CD14-positive monocyte (primary cell): ENCODE measurements around the gene RAPGEF5. TPM values are rescaled to one million over a fixed set of nuclear protein-coding genes. Genes with fewer than 3 reads are reported as not detected.

Experiments used
- DNase-seq, 3 donors: peaks; one replicate each; pipeline ENCODE4 v3.0.0-alpha.2; 2011 to 2022
- H2AFZ ChIP-seq: 2 replicates; pipeline ENCODE4 v1.6.0; 2012; ENCODE audit warnings: mild to moderate bottlenecking, low read depth, low read length, inconsistent platforms; ENCODE audit not compliant: insufficient read depth, poor library complexity, severe bottlenecking
- H3K27ac ChIP-seq, 2 donors: 1 replicate in 1 of 2; 2 replicates in 1 of 2; pipeline ENCODE4 v1.5.1; 2012 to 2013; ENCODE audit warnings: low read length in 2 of 2, control low read depth in 1 of 2, inconsistent platforms in 1 of 2, low read depth in 1 of 2, mild to moderate bottlenecking in 1 of 2
- H3K27me3 ChIP-seq, 2 donors: one replicate each; pipeline versions ENCODE4 v1.6.0 to v1.6.1; 2011 to 2013; ENCODE audit warnings: low read length in 2 of 2; ENCODE audit not compliant: control insufficient read depth in 2 of 2, insufficient read depth in 2 of 2
- H3K36me3 ChIP-seq, 2 donors: replicated peaks in 1 of 2; 1 replicate in 1 of 2; 2 replicates in 1 of 2; pipeline versions ENCODE4 v1.5.1 to v1.6.1; 2012 to 2013; ENCODE audit warnings: low read length in 2 of 2, control low read depth in 1 of 2, inconsistent platforms in 1 of 2, mild to moderate bottlenecking in 1 of 2; ENCODE audit not compliant: insufficient read depth in 2 of 2, control insufficient read depth in 1 of 2
- H3K4me1 ChIP-seq, 2 donors: 1 replicate in 1 of 2; 2 replicates in 1 of 2; pipeline versions ENCODE4 v1.5.1 to v1.6.1; 2012 to 2013; ENCODE audit warnings: low read length in 2 of 2, control low read depth in 1 of 2, inconsistent platforms in 1 of 2, mild to moderate bottlenecking in 1 of 2, moderate library complexity in 1 of 2; ENCODE audit not compliant: insufficient read depth in 2 of 2, control insufficient read depth in 1 of 2
- H3K4me2 ChIP-seq: replicated peaks from 2 replicates; pipeline ENCODE3; 2012; ENCODE audit warnings: low read length, moderate library complexity, mild to moderate bottlenecking; ENCODE audit not compliant: poor library complexity, severe bottlenecking; ENCODE audit errors: extremely low read depth
- H3K4me3 ChIP-seq, 3 experiments: fragments of 200-600 bp in 1 of 3; sonication (generic) in 1 of 3; replicated peaks in 1 of 3; 1 replicate in 2 of 3; 2 replicates in 1 of 3; pipeline ENCODE4 v1.5.1; 2011 to 2013; ENCODE audit warnings: low read length in 3 of 3, mild to moderate bottlenecking in 3 of 3, control low read depth in 2 of 3, low read depth in 2 of 3, inconsistent platforms in 1 of 3, moderate library complexity in 1 of 3
- H3K79me2 ChIP-seq: 2 replicates; pipeline ENCODE4 v1.6.0; 2012; ENCODE audit warnings: mild to moderate bottlenecking, control low read depth, inconsistent platforms, low read length, moderate library complexity; ENCODE audit not compliant: insufficient read depth
- H3K9ac ChIP-seq: 2 replicates; pipeline ENCODE4 v1.6.0; 2017; ENCODE audit warnings: low read length, mild to moderate bottlenecking; ENCODE audit not compliant: insufficient read depth, poor library complexity, severe bottlenecking
- H3K9me3 ChIP-seq, 2 donors: replicated peaks in 1 of 2; 1 replicate in 1 of 2; 2 replicates in 1 of 2; pipeline versions ENCODE4 v1.5.1 to v1.6.1; 2012 to 2013; ENCODE audit warnings: low read length in 2 of 2, control low read depth in 1 of 2; ENCODE audit not compliant: control insufficient read depth in 1 of 2, insufficient read depth in 1 of 2
- H4K20me1 ChIP-seq: 2 replicates; pipeline ENCODE4 v1.6.0; 2012; ENCODE audit warnings: mild to moderate bottlenecking, low read length, control low read depth, moderate library complexity; ENCODE audit not compliant: insufficient read depth
- H3K27ac Mint-ChIP-seq, 7 donors: one replicate each; pipeline ENCODE4 v1.8.0; 2020; ENCODE audit warnings: mild to moderate bottlenecking in 7 of 7, mixed read lengths in 7 of 7, moderate library complexity in 6 of 7, inconsistent platforms in 2 of 7
- H3K27me3 Mint-ChIP-seq, 3 donors: one replicate each; pipeline ENCODE4 v1.8.0; 2021 to 2022; ENCODE audit warnings: low read depth in 3 of 3, mild to moderate bottlenecking in 3 of 3, mixed read lengths in 3 of 3, moderate library complexity in 3 of 3, inconsistent platforms in 1 of 3
- H3K36me3 Mint-ChIP-seq, 2 donors: one replicate each; pipeline ENCODE4 v1.8.0; 2020; ENCODE audit warnings: mixed read lengths in 2 of 2, inconsistent platforms in 1 of 2, mild to moderate bottlenecking in 1 of 2
- H3K4me1 Mint-ChIP-seq: one replicate; pipeline ENCODE4 v1.8.0; 2020; ENCODE audit warnings: mild to moderate bottlenecking, mixed read lengths
- H3K4me3 Mint-ChIP-seq, 2 donors: one replicate each; pipeline ENCODE4 v1.8.0; 2020; ENCODE audit warnings: mild to moderate bottlenecking in 2 of 2, mixed read lengths in 2 of 2, moderate library complexity in 1 of 2
- H3K9me3 Mint-ChIP-seq, 7 donors: one replicate each; pipeline ENCODE4 v1.8.0; 2020 to 2022; ENCODE audit warnings: mixed read lengths in 7 of 7, mild to moderate bottlenecking in 6 of 7, moderate library complexity in 6 of 7, inconsistent platforms in 2 of 7
- CTCF ChIP-seq: fragments of 200-600 bp; IDR thresholded peaks from one replicate; pipeline ENCODE4 v1.8.0; 2022; ENCODE audit warnings: antibody characterized with exemption, mild to moderate bottlenecking
- WGBS: methylation state at CpG from one replicate; pipeline ENCODE4 v1.1.5; 2013; ENCODE audit warnings: missing lambda C conversion rate; ENCODE audit not compliant: insufficient coverage; 5-methylcytosine and 5-hydroxymethylcytosine counted together
- intact Hi-C, 2 donors: fragments of 100-400 bp; cut with micrococcal nuclease; formaldehyde crosslinking; loops; one replicate each; pipeline versions ENCODE4 v1.15.0 to v1.15.1; 2023
- polyA plus RNA-seq, 3 donors: library from polyadenylated mRNA; depleted of rRNA in 1 of 3; unstranded in 2 of 3; stranded (reverse) in 1 of 3; fragments of 300-500 nt in 2 of 3; fragments of >200 nt in 1 of 3; fragmentation: Illumina TruSeq in 2 of 3; gene quantifications; 1 replicate in 2 of 3; 2 replicates in 1 of 3; pipeline ENCODE4 v1.2.3, GENCODE V29; 2012 to 2021

Gene RAPGEF5
- polyA plus RNA-seq, 3 donors, result not detected

DNA sequence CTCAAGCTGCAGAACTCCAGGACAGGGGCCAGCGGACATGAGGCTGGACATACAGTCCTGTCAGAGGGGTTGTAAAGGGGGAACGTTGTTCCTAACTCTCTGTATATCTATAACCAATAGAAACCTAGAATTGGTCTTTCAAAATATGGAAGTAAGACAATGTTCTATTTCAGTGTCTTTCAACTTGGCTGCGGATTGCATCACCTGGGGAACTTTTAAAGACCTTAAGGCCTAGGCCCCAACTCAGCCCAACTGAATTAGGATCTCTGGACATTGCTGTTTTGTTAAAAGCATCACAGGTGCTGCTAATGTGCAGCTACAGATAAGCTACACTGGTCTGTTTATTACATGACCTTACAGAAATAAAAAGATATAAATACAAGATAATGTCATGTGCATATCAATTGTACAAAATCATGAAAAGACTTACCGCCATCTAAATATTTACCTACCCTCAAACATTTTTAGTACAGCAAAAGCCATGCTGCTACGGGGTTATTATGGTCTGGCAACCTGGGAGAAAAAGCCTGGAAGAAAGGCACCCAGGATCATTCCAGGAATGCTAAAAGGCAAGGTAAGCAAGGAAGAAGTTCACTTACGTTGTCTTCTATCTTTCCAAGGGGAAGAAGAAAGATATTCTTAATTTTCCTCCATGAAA, 169.1 kb downstream of the RAPGEF5 start:
- H3K36me3 ChIP-seq, result no peaks in the 10 kb centered on the region
- H3K27me3 ChIP-seq, result no peaks in the 10 kb centered on the region
- Mint-ChIP-seq H3K27ac (no peak overlapping the region), H3K9me3 (peaks cover 0 to 3% (median 0%) of the 10 kb centered on the region in 7 donors), H3K27me3 (no peaks in the 10 kb centered on the region), H3K4me1 (no peaks in the 10 kb centered on the region), H3K4me3 (no peak overlapping the region), H3K36me3 (no peaks in the 10 kb centered on the region)
- H3K9me3 ChIP-seq, result no peaks in the 10 kb centered on the region
- no peak overlapping the region for H3K9ac ChIP-seq
- H2AFZ ChIP-seq, result no peak overlapping the region
- TF ChIP-seq CTCF, result no peak
- WGBS, result no CpG with 5 or more reads among the region's 6 CpGs
- no peaks in the 10 kb centered on the region for H3K4me1 ChIP-seq
- no peak overlapping the region for H3K27ac ChIP-seq
- H4K20me1 ChIP-seq, result no peaks in the 10 kb centered on the region
- DNase-seq, result no peak
- H3K4me3 ChIP-seq, result no peak overlapping the region
- H3K4me2 ChIP-seq, result no peak overlapping the region
- no peaks in the 10 kb centered on the region for H3K79me2 ChIP-seq
- intact Hi-C loops, result no loop called here

DNA sequence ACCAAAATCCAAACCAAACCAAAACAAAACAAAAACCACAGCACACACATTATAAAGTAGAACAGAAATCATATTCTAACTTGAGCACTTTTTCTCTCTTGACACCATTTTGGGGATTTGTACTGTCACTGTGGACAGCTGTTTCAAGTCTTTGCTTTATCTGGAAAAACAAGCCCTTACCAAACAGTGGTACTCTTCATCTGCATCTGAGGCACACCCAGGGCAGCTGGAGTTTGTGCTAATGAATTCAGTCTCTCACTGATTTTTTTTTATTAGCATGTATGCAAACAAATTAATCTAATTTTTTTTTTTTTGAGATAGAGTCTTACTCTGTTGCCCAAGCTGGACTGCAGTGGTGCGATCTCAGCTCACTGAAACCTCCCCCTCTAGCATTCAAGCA, 171.4 kb downstream of the RAPGEF5 start:
- intact Hi-C loops, result no loop called here
- no peaks in the 10 kb centered on the region for H3K79me2 ChIP-seq
- no peaks in the 10 kb centered on the region for H3K4me1 ChIP-seq
- Mint-ChIP-seq H3K36me3 (no peaks in the 10 kb centered on the region), H3K9me3 (peaks cover 0 to 3% (median 0%) of the 10 kb centered on the region in 7 donors), H3K27ac (no peak overlapping the region), H3K27me3 (no peaks in the 10 kb centered on the region), H3K4me1 (no peaks in the 10 kb centered on the region), H3K4me3 (no peak overlapping the region)
- no peaks in the 10 kb centered on the region for H3K36me3 ChIP-seq
- no peaks in the 10 kb centered on the region for H3K9me3 ChIP-seq
- no peaks in the 10 kb centered on the region for H4K20me1 ChIP-seq
- DNase-seq, result no peak
- no peak for TF ChIP-seq CTCF
- no peak overlapping the region for H3K4me3 ChIP-seq
- no peak overlapping the region for H3K9ac ChIP-seq
- no peaks in the 10 kb centered on the region for H3K27me3 ChIP-seq
- WGBS, result no CpG with 5 or more reads among the region's 1 CpG
- no peak overlapping the region for H2AFZ ChIP-seq
- no peak overlapping the region for H3K27ac ChIP-seq
- H3K4me2 ChIP-seq, result no peak overlapping the region
